ENCODE measurements around the gene MYH7. TPM values are rescaled to one million over a fixed set of nuclear protein-coding genes. Genes with fewer than 3 reads are reported as not detected.

Gene MYH7
- total and polyA plus RNA-seq, 4 donors = 0.99 to 2.9 (median 1.7) TPM

DNA sequence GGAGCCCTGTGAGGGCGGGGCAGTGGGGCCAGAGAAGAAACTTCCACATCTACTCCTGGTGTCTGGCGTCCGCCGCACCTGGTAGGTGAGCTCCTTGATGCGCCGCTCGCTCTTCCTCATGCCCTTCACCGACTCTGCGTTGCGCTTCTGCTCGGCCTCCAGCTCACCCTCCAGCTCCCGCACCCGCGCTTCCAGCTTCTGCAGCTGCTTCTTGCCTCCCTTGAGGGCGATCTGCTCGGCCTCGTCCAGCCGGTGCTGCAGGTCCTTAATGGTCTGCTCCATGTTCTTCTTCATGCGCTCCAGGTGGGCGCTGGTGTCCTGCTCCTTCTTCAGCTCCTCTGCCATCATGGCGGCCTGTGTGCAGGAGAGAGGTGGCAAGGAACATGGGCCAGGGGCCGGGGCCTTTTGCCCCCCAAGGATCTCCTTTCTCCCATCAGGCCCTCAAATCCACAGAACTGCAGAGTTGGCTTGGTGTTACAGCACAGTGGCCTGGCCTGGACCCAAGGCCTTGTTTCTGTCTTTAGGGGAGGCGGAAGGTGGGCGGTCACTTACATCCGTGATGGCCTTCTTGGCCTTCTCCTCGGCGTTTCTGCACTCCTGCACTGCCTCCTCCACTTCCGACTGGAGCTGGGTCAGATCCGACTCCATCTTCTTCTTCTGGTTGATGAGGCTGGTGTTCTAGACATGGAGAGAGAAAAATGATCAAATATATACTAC is 50.9 kb downstream of the MYH7 start:
- WGBS (ENCODE audit: insufficient coverage) = 91% methylated on average over 21 of the region's 29 CpGs
- Histone ChIP-seq H3K4me1 (ENCODE audit: control insufficient read depth, insufficient read depth, low read length) (peaks cover 23% of the 10 kb centered on the region), H3K36me3 (ENCODE audit: control insufficient read depth, insufficient read depth, low read length) (no peaks in the 10 kb centered on the region)

DNA sequence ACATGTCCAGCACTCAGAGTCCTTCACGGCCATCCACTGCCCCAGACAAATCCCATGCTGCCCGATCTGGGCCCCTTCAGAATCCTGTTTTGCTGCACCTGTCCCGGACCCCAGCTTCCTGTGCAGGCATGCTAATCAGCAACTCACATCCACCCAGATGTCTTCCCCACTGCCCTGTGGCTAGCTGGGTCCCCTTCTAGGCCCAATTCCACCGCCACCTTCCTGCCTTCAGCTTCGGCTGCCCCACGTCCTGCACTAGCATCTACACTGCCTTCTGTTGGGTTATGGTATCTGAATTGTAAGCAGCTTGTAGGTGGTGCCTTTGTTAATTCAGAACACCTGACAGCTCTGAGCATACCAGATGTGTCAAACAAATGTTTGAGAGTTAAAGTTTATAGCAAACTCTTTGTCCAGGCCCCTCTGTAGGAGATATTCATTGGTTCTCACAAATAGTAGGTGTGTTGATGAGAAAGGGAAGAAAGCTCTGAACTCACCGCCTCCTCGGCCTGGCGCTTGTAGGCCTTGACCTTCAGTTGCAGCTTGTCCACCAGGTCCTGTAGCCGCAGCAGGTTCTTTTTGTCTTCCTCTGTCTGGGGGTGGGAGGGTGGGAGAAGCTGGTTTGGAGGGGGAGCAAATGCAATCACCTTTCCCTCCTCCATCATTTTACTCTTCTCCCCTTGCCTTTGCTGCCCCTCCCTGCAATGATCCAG is 52.6 kb downstream of the MYH7 start:
- H3K4me3 ChIP-seq (ENCODE audit: low read depth, low read length) = no peak overlapping the region

More for the DNA sequence above, 50.9 kb downstream of the MYH7 start:
- no peaks in the 10 kb centered on the region for H3K27me3 ChIP-seq (ENCODE audit: control insufficient read depth, insufficient read depth, low read length)
- H3K9me3 ChIP-seq (ENCODE audit: control insufficient read depth, insufficient read depth, low read length) = no peaks in the 10 kb centered on the region
- DNase-seq (ENCODE audit: low read depth in 4 of 6, low spot score in 6 of 6) = no peak
- no peak overlapping the region for H3K27ac ChIP-seq (ENCODE audit: low read depth, low read length)
- H3K4me3 ChIP-seq (ENCODE audit: low read depth, low read length) = no peak overlapping the region

GRCh38 chr14:23382276-23382675 is 53.2 kb downstream of the MYH7 start:
- Histone ChIP-seq H3K27ac (ENCODE audit: low read depth, low read length) (no peak overlapping the region), H3K36me3 (ENCODE audit: control insufficient read depth, insufficient read depth, low read length) (no peaks in the 10 kb centered on the region), H3K9me3 (ENCODE audit: control insufficient read depth, insufficient read depth, low read length) (no peaks in the 10 kb centered on the region), H3K4me1 (ENCODE audit: control insufficient read depth, insufficient read depth, low read length) (peaks cover 45% of the 10 kb centered on the region), H3K27me3 (ENCODE audit: control insufficient read depth, insufficient read depth, low read length) (no peaks in the 10 kb centered on the region), H3K4me3 (ENCODE audit: low read depth, low read length) (no peak overlapping the region)
- WGBS (ENCODE audit: insufficient coverage) = 95% methylated on average over 5 of the region's 6 CpGs
- DNase-seq (ENCODE audit: low read depth in 4 of 6, low spot score in 6 of 6) = no peak

More for the DNA sequence above, 52.6 kb downstream of the MYH7 start:
- Histone ChIP-seq H3K36me3 (ENCODE audit: control insufficient read depth, insufficient read depth, low read length) (no peaks in the 10 kb centered on the region), H3K27ac (ENCODE audit: low read depth, low read length) (no peak overlapping the region), H3K27me3 (ENCODE audit: control insufficient read depth, insufficient read depth, low read length) (no peaks in the 10 kb centered on the region), H3K9me3 (ENCODE audit: control insufficient read depth, insufficient read depth, low read length) (no peaks in the 10 kb centered on the region), H3K4me1 (ENCODE audit: control insufficient read depth, insufficient read depth, low read length) (peaks cover 39% of the 10 kb centered on the region)
- DNase-seq (ENCODE audit: low read depth in 4 of 6, low spot score in 6 of 6) = no peak
- 82% methylated on average over 3 of the region's 10 CpGs for WGBS (ENCODE audit: insufficient coverage)

- no peaks in the 10 kb centered on the region for H3K36me3 ChIP-seq (ENCODE audit: control insufficient read depth, insufficient read depth, low read length)
- 55% methylated on average over 3 of the region's 3 CpGs for WGBS (ENCODE audit: insufficient coverage)
- H3K4me1 ChIP-seq (ENCODE audit: control insufficient read depth, insufficient read depth, low read length) = peaks cover 49% of the 10 kb centered on the region
- H3K27ac ChIP-seq (ENCODE audit: low read depth, low read length) = no peak overlapping the region
- no peak for DNase-seq (ENCODE audit: low read depth in 4 of 6, low spot score in 6 of 6)
- no peak overlapping the region for H3K4me3 ChIP-seq (ENCODE audit: low read depth, low read length)
- no peaks in the 10 kb centered on the region for H3K27me3 ChIP-seq (ENCODE audit: control insufficient read depth, insufficient read depth, low read length)
- H3K9me3 ChIP-seq (ENCODE audit: control insufficient read depth, insufficient read depth, low read length) = no peaks in the 10 kb centered on the region
These were observed 53.6 kb downstream of the MYH7 start for GRCh38 chr14:23381871-23382270.

- 76% methylated on average over 4 of the region's 4 CpGs for WGBS (ENCODE audit: insufficient coverage)
- DNase-seq (ENCODE audit: low read depth in 4 of 6, low spot score in 6 of 6) = no peak
- Histone ChIP-seq H3K36me3 (ENCODE audit: control insufficient read depth, insufficient read depth, low read length) (no peaks in the 10 kb centered on the region), H3K27ac (ENCODE audit: low read depth, low read length) (no peak overlapping the region), H3K4me3 (ENCODE audit: low read depth, low read length) (no peak overlapping the region), H3K4me1 (ENCODE audit: control insufficient read depth, insufficient read depth, low read length) (peaks cover 58% of the 10 kb centered on the region), H3K9me3 (ENCODE audit: control insufficient read depth, insufficient read depth, low read length) (no peaks in the 10 kb centered on the region), H3K27me3 (ENCODE audit: control insufficient read depth, insufficient read depth, low read length) (no peaks in the 10 kb centered on the region)
These were observed 54.5 kb downstream of the MYH7 start for GRCh38 chr14:23380976-23381375.

- no peaks in the 10 kb centered on the region for H3K9me3 ChIP-seq (ENCODE audit: control insufficient read depth, insufficient read depth, low read length)
- no peaks in the 10 kb centered on the region for H3K27me3 ChIP-seq (ENCODE audit: control insufficient read depth, insufficient read depth, low read length)
- H3K36me3 ChIP-seq (ENCODE audit: control insufficient read depth, insufficient read depth, low read length) = peaks cover 3% of the 10 kb centered on the region
- whole genome bisulfite sequencing (ENCODE audit: insufficient coverage) = 70% methylated on average over 15 of the region's 16 CpGs
- H3K4me3 ChIP-seq (ENCODE audit: low read depth, low read length) = no peak overlapping the region
- no peak for DNase-seq (ENCODE audit: low read depth in 4 of 6, low spot score in 6 of 6)
- no peak overlapping the region for H3K27ac ChIP-seq (ENCODE audit: low read depth, low read length)
- peaks cover 64% of the 10 kb centered on the region for H3K4me1 ChIP-seq (ENCODE audit: control insufficient read depth, insufficient read depth, low read length)
These were observed 55.1 kb downstream of the MYH7 start for GRCh38 chr14:23380197-23380914.

DNA sequence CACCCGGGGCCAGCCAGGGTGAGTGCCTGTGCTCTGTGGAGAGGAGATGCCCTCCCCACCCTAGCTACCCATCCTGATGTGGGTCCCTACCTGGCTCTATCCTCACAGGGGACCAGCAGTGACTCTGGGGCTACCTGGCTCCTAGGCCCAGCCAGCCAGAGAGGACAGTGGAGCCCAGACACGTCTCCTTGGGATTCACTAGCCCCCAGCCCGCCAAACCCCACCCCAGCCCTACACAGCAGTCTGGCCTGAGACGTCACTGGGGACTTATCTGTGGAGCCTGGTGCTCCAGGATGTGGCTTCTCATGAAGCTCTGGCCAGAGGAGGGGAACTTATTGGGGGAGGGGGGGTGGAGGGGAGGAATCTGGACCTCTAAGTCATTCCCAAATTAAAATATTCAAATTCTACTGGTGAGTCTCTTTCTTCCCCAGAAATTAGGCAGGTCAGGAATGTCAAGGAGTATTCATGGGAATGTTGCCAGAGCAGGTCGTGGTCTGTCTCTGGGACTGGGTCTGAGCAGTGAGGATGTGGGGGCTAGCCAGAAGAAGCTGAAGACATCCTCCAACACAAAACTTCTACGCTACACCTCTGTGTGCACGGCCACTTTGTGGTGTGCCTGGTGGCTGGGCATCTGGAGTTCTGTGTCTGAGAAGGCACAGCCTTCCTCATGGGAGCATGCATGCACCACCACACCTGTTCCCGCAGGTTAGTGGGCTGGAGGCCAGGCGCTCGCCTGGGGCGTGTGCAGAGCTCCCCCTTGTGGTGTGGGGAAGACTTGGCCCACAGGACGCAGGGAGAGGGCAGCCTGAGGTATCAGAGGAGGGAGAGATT is 55.9 kb downstream of the MYH7 start:
- Histone ChIP-seq H3K4me1 (ENCODE audit: control insufficient read depth, insufficient read depth, low read length) (peaks cover 70% of the 10 kb centered on the region), H3K36me3 (ENCODE audit: control insufficient read depth, insufficient read depth, low read length) (peaks cover 3% of the 10 kb centered on the region), H3K27ac (ENCODE audit: low read depth, low read length) (no peak overlapping the region), H3K4me3 (ENCODE audit: low read depth, low read length) (no peak overlapping the region), H3K27me3 (ENCODE audit: control insufficient read depth, insufficient read depth, low read length) (no peaks in the 10 kb centered on the region), H3K9me3 (ENCODE audit: control insufficient read depth, insufficient read depth, low read length) (no peaks in the 10 kb centered on the region)
- WGBS (ENCODE audit: insufficient coverage) = 76% methylated on average over 4 of the region's 12 CpGs
- DNase-seq (ENCODE audit: low read depth in 4 of 6, low spot score in 6 of 6) = peak in 1 of 6 donors; percentile 7

GRCh38 chr14:23378612-23379220 is 56.7 kb downstream of the MYH7 start:
- WGBS (ENCODE audit: insufficient coverage) = 78% methylated on average over 11 of the region's 11 CpGs
- Histone ChIP-seq H3K27ac (ENCODE audit: low read depth, low read length) (no peak overlapping the region), H3K27me3 (ENCODE audit: control insufficient read depth, insufficient read depth, low read length) (no peaks in the 10 kb centered on the region), H3K9me3 (ENCODE audit: control insufficient read depth, insufficient read depth, low read length) (no peaks in the 10 kb centered on the region), H3K4me1 (ENCODE audit: control insufficient read depth, insufficient read depth, low read length) (peaks cover 70% of the 10 kb centered on the region), H3K36me3 (ENCODE audit: control insufficient read depth, insufficient read depth, low read length) (peaks cover 3% of the 10 kb centered on the region), H3K4me3 (ENCODE audit: low read depth, low read length) (peak overlapping the region; percentile 50)
- DNase-seq (ENCODE audit: low read depth in 4 of 6, low spot score in 6 of 6) = no peak
